Activated CD8-positive, alpha-beta T cell treated with anti-CD3 and anti-CD28 coated beads for 36 hours (primary cell): ENCODE data around the gene PPME1. TPM values are rescaled to one million over a fixed set of nuclear protein-coding genes. Genes with fewer than 3 reads are reported as not detected.

Source experiments
- ATAC-seq: fragments of 200-7000 bp; cut with Tn5 transposase; one replicate; pipeline ENCODE4 v1.10.0; 2021; ENCODE audit warnings: mild to moderate bottlenecking, moderate library complexity
- CTCF ChIA-PET: fragments of 350-600 bp; sonication (Branson Sonifier 250); formaldehyde crosslinking; loops from one replicate; lab custom pipeline; 2021; ENCODE audit warnings: antibody characterized with exemption; lab: Charles Lee
- POLR2A ChIA-PET: fragments of 350-600 bp; sonication (Branson Sonifier 250); formaldehyde crosslinking; loops from one replicate; lab custom pipeline; 2021; ENCODE audit warnings: antibody characterized with exemption; lab: Charles Lee
- DNase-seq: peaks from one replicate; pipeline ENCODE4 v3.0.0-alpha.2; 2020
- H3K27ac Mint-ChIP-seq: one replicate; pipeline ENCODE4 v1.8.0; 2021; ENCODE audit warnings: mild to moderate bottlenecking, mixed read lengths
- H3K27me3 Mint-ChIP-seq: one replicate; pipeline ENCODE4 v1.8.0; 2021; ENCODE audit warnings: mixed read lengths
- H3K36me3 Mint-ChIP-seq: one replicate; pipeline ENCODE4 v1.8.0; 2021; ENCODE audit warnings: low read depth, mixed read lengths
- H3K4me1 Mint-ChIP-seq: one replicate; pipeline ENCODE4 v1.8.0; 2021; ENCODE audit warnings: low read depth, mixed read lengths
- H3K4me3 Mint-ChIP-seq: one replicate; pipeline ENCODE4 v1.8.0; 2021; ENCODE audit warnings: mild to moderate bottlenecking, moderate library complexity, mixed read lengths
- H3K9me3 Mint-ChIP-seq: one replicate; pipeline ENCODE4 v1.8.0; 2021; ENCODE audit warnings: mixed read lengths
- CTCF ChIP-seq: fragments of 200-600 bp; IDR thresholded peaks from one replicate; pipeline ENCODE4 v1.8.0; 2022; ENCODE audit warnings: antibody characterized with exemption, mild to moderate bottlenecking
- intact Hi-C: fragments of 100-400 bp; cut with micrococcal nuclease; formaldehyde crosslinking; loops from one replicate; pipeline ENCODE4 v1.10.0; 2022
- total RNA-seq, 2 experiments: library from RNA; stranded (reverse); gene quantifications; one replicate each; pipeline ENCODE4 v1.2.3, GENCODE V29; 2021

PPME1 gene
- total RNA-seq, 2 experiments from 2014 or later: 63.7 to 64.9 TPM

- Mint-ChIP-seq H3K4me3 (no peak overlapping the region), H3K27me3 (no peaks in the 10 kb centered on the region), H3K27ac (no peak overlapping the region), H3K4me1 (no peaks in the 10 kb centered on the region), H3K9me3 (no peaks in the 10 kb centered on the region), H3K36me3 (peaks cover 39% of the 10 kb centered on the region)
- ATAC-seq (no peak), DNase-seq (no peak)
- intact Hi-C loops: no loop called here
- ChIA-PET POLR2A (no interaction called here), CTCF (no interaction called here)
- no peak for TF ChIP-seq CTCF
Measured at GRCh38 chr11:74133436-74133835, 37.7 kb upstream of the PPME1 start.

- no peak overlapping the region for H3K27ac Mint-ChIP-seq
- H3K4me1 Mint-ChIP-seq: no peaks in the 10 kb centered on the region
- ChIA-PET CTCF (interaction anchor here (1.1 kb wide), 1 partner anchor 171 kb away, joined by 4 read pairs; no protein-coding TSS in a partner anchor), POLR2A (interaction anchor here (1.3 kb wide), 1 partner anchor 10 kb away, joined by 3 read pairs; no protein-coding TSS in a partner anchor)
- no peak for TF ChIP-seq CTCF
- H3K9me3 Mint-ChIP-seq: no peaks in the 10 kb centered on the region
- intact Hi-C loops: no loop called here
- peaks cover 39% of the 10 kb centered on the region for H3K36me3 Mint-ChIP-seq
- ATAC-seq (no peak), DNase-seq (no peak)
- H3K27me3 Mint-ChIP-seq: no peaks in the 10 kb centered on the region
- H3K4me3 Mint-ChIP-seq: no peak overlapping the region
Measured at GRCh38 chr11:74134661-74135060, 36.4 kb upstream of the PPME1 start.

- Mint-ChIP-seq H3K27ac (no peak overlapping the region), H3K4me1 (no peaks in the 10 kb centered on the region), H3K27me3 (no peaks in the 10 kb centered on the region), H3K4me3 (no peak overlapping the region), H3K36me3 (peaks cover 36% of the 10 kb centered on the region), H3K9me3 (no peaks in the 10 kb centered on the region)
- ChIA-PET POLR2A (interaction anchor here (1.3 kb wide), 1 partner anchor 9 kb away, joined by 3 read pairs; no protein-coding TSS in a partner anchor), CTCF (interaction anchor here (1.1 to 1.4 kb wide), 2 partner anchors 8 to 172 kb away, joined by 3 to 4 read pairs; no protein-coding TSS in a partner anchor)
- ATAC-seq: no peak
- intact Hi-C loops: no loop called here
- no peak for TF ChIP-seq CTCF
- no peak for DNase-seq
Measured at GRCh38 chr11:74135127-74135840, 35.8 kb upstream of the PPME1 start.

GRCh38 chr11:74138021-74138420 is 33.1 kb upstream of the PPME1 start:
- Mint-ChIP-seq H3K4me3 (no peak overlapping the region), H3K4me1 (no peaks in the 10 kb centered on the region), H3K27ac (no peak overlapping the region), H3K36me3 (peaks cover 16% of the 10 kb centered on the region), H3K27me3 (no peaks in the 10 kb centered on the region), H3K9me3 (no peaks in the 10 kb centered on the region)
- ChIA-PET CTCF (no interaction called here), POLR2A (no interaction called here)
- intact Hi-C loops: no loop called here
- ATAC-seq: no peak
- no peak for DNase-seq
- no peak for TF ChIP-seq CTCF

GRCh38 chr11:74138572-74138971 is 32.5 kb upstream of the PPME1 start:
- ChIA-PET CTCF (no interaction called here), POLR2A (no interaction called here)
- H3K27ac Mint-ChIP-seq: no peak overlapping the region
- no peak for TF ChIP-seq CTCF
- no peak for ATAC-seq
- H3K9me3 Mint-ChIP-seq: no peaks in the 10 kb centered on the region
- no peaks in the 10 kb centered on the region for H3K27me3 Mint-ChIP-seq
- intact Hi-C loops: no loop called here
- no peak overlapping the region for H3K4me3 Mint-ChIP-seq
- H3K36me3 Mint-ChIP-seq: peaks cover 15% of the 10 kb centered on the region
- DNase-seq: no peak
- H3K4me1 Mint-ChIP-seq: no peaks in the 10 kb centered on the region
